Brain microvascular endothelial cell (primary cell): ENCODE results near the gene TPGS1.

ENCODE experiments used
- DNase-seq: peaks from one replicate; pipeline ENCODE4 v3.0.0-alpha.2; 2020
- H3K27ac ChIP-seq: fragments of 250-450 bp; sonication (Bioruptor Pico); 2 replicates; pipeline ENCODE4 v1.5.1; 2020; ENCODE audit warnings: mild to moderate bottlenecking, moderate library complexity
- H3K27me3 ChIP-seq: fragments of 250-450 bp; sonication (Bioruptor Pico); replicated peaks from 2 replicates; pipeline ENCODE4 v1.5.1; 2020; ENCODE audit warnings: mild to moderate bottlenecking
- H3K36me3 ChIP-seq: fragments of 250-450 bp; sonication (Bioruptor Pico); replicated peaks from 2 replicates; pipeline ENCODE4 v1.5.1; 2020; ENCODE audit warnings: mild to moderate bottlenecking
- H3K4me3 ChIP-seq: 2 replicates; pipeline ENCODE4 v1.5.1; 2011; ENCODE audit warnings: low read depth, mild to moderate bottlenecking, control low read depth, low read length, moderate library complexity
- CTCF ChIP-seq: IDR thresholded peaks from 2 replicates; pipeline ENCODE4 v1.5.1; 2011; ENCODE audit warnings: low read depth, mild to moderate bottlenecking, moderate library complexity, low read length, control low read depth, inconsistent platforms; ENCODE audit errors: missing control alignments
- in situ Hi-C: cut with HindIII; loops from 2 replicates; pipeline ENCODE4 v1.10.0; 2017; ENCODE audit warnings: low sequenced_read_pairs, low pct_ligation_motif_present

The TPGS1 gene

GRCh38 chr19:506404-507285 lies 652 bp upstream of the TPGS1 start:
- Histone ChIP-seq H3K36me3 (no peaks in the 10 kb centered on the region), H3K27me3 (no peaks in the 10 kb centered on the region), H3K4me3 (peak overlapping the region; percentile 86), H3K27ac (peak overlapping the region; percentile 88)
- peak; percentile 100 for DNase-seq
- TF ChIP-seq CTCF, result peak; percentile 100
- in situ Hi-C loops, result no loop called here

GRCh38 chr19:508204-509150 lies 1.2 kb downstream of the TPGS1 start:
- in situ Hi-C loops, result no loop called here

GRCh38 chr19:510606-511100 lies 3.4 kb downstream of the TPGS1 start:
- Histone ChIP-seq H3K27me3 (no peaks in the 10 kb centered on the region), H3K4me3 (no peak overlapping the region), H3K27ac (peak overlapping the region; percentile 26), H3K36me3 (no peaks in the 10 kb centered on the region)
- peak; percentile 99 for TF ChIP-seq CTCF
- in situ Hi-C loops, result no loop called here
- peak; percentile 84 for DNase-seq

More at GRCh38 chr19:508204-509150, 1.2 kb downstream of the TPGS1 start:
- Histone ChIP-seq H3K27me3 (no peaks in the 10 kb centered on the region), H3K27ac (no peak overlapping the region), H3K4me3 (peak overlapping the region; percentile 86), H3K36me3 (no peaks in the 10 kb centered on the region)
- no peak for DNase-seq
- TF ChIP-seq CTCF, result no peak

GRCh38 chr19:511101-511851 lies 4.0 kb downstream of the TPGS1 start:
- in situ Hi-C loops, result no loop called here
- peak overlapping the region; percentile 26 for H3K27ac ChIP-seq
- TF ChIP-seq CTCF, result no peak
- no peaks in the 10 kb centered on the region for H3K27me3 ChIP-seq
- no peak overlapping the region for H3K4me3 ChIP-seq
- no peak for DNase-seq
- H3K36me3 ChIP-seq, result no peaks in the 10 kb centered on the region
